Astrocyte (in vitro differentiated cells and primary cell): ENCODE measurements around the gene SERHL2. TPM values are rescaled to one million over a fixed set of nuclear protein-coding genes. Genes with fewer than 3 reads are reported as not detected.

Experiments used
- DNase-seq: peaks from one replicate; pipeline ENCODE4 v3.0.0-alpha.2; 2010; ENCODE audit warnings: low read depth
- FAIRE-seq: peaks from 2 replicates; lab custom pipeline; 2011; peaks lifted over from hg19 to GRCh38; lab: Jason Lieb, UNC
- H2AFZ ChIP-seq: 2 replicates; pipeline ENCODE4 v1.6.0; 2012; ENCODE audit warnings: low read depth, low read length, inconsistent platforms
- H3K27ac ChIP-seq: 2 replicates; pipeline ENCODE4 v1.5.1; 2011; ENCODE audit warnings: low read depth, low read length, inconsistent platforms
- H3K27me3 ChIP-seq: 2 replicates; pipeline ENCODE4 v1.6.0; 2011; ENCODE audit warnings: low read length, inconsistent platforms; ENCODE audit not compliant: insufficient read depth
- H3K36me3 ChIP-seq: 2 replicates; pipeline ENCODE4 v1.5.1; 2011; ENCODE audit warnings: low read length, inconsistent platforms; ENCODE audit not compliant: insufficient read depth
- H3K4me1 ChIP-seq: 2 replicates; pipeline ENCODE4 v1.5.1; 2011; ENCODE audit warnings: low read length, inconsistent platforms; ENCODE audit not compliant: insufficient read depth
- H3K4me2 ChIP-seq: 2 replicates; pipeline ENCODE4 v1.6.0; 2012; ENCODE audit warnings: low read length, inconsistent platforms
- H3K4me3 ChIP-seq: 2 replicates; pipeline ENCODE4 v1.5.1; 2011; ENCODE audit warnings: low read depth, mild to moderate bottlenecking, low read length, inconsistent platforms; ENCODE audit not compliant: insufficient read depth
- H3K79me2 ChIP-seq: 2 replicates; pipeline ENCODE4 v1.6.0; 2012; ENCODE audit warnings: mild to moderate bottlenecking, low read length, inconsistent platforms; ENCODE audit not compliant: insufficient read depth
- H3K9ac ChIP-seq: 2 replicates; pipeline ENCODE4 v1.6.0; 2012; ENCODE audit warnings: mild to moderate bottlenecking, low read length, inconsistent platforms
- H3K9me3 ChIP-seq: 2 replicates; pipeline ENCODE4 v1.5.1; 2012; ENCODE audit warnings: low read depth, mild to moderate bottlenecking, low read length, inconsistent platforms; ENCODE audit not compliant: insufficient read depth
- H4K20me1 ChIP-seq: 2 replicates; pipeline ENCODE4 v1.6.0; 2012; ENCODE audit warnings: low read length, inconsistent platforms; ENCODE audit not compliant: insufficient read depth
- H3K27ac Mint-ChIP-seq: one replicate; pipeline ENCODE4 v1.8.0; 2021; ENCODE audit warnings: mild to moderate bottlenecking, mixed read lengths; ENCODE audit not compliant: unreplicated experiment
- H3K27me3 Mint-ChIP-seq: one replicate; pipeline ENCODE4 v1.8.0; 2021; ENCODE audit warnings: low read depth, mixed read lengths; ENCODE audit not compliant: unreplicated experiment
- H3K36me3 Mint-ChIP-seq: one replicate; pipeline ENCODE4 v1.8.0; 2021; ENCODE audit warnings: low read depth, mixed read lengths; ENCODE audit not compliant: unreplicated experiment
- H3K4me1 Mint-ChIP-seq: one replicate; pipeline ENCODE4 v1.8.0; 2021; ENCODE audit warnings: low read depth, mixed read lengths; ENCODE audit not compliant: unreplicated experiment
- H3K4me3 Mint-ChIP-seq: one replicate; pipeline ENCODE4 v1.8.0; 2021; ENCODE audit warnings: mild to moderate bottlenecking, moderate library complexity, mixed read lengths; ENCODE audit not compliant: unreplicated experiment
- H3K9me3 Mint-ChIP-seq: one replicate; pipeline ENCODE4 v1.8.0; 2021; ENCODE audit warnings: mild to moderate bottlenecking, mixed read lengths; ENCODE audit not compliant: unreplicated experiment
- CTCF ChIP-seq: IDR thresholded peaks from 2 replicates; pipeline ENCODE4 v1.5.1; 2011; ENCODE audit warnings: low read depth, mild to moderate bottlenecking, inconsistent platforms, low read length, moderate library complexity; ENCODE audit not compliant: insufficient read depth
- EZH2 ChIP-seq: IDR thresholded peaks from 2 replicates; pipeline ENCODE4 v1.6.1; 2012; ENCODE audit warnings: mild to moderate bottlenecking, low read length, inconsistent platforms; ENCODE audit not compliant: insufficient read depth
- total RNA-seq: library from RNA; stranded (reverse); gene quantifications from 2 replicates; pipeline ENCODE4 v1.2.1, GENCODE V29; 2021

SERHL2 gene
- total RNA-seq, 1 donor from 2014 or later = 1.2 TPM

GRCh38 chr22:42584364-42584940, 30.7 kb downstream of the SERHL2 start:
- H3K9ac ChIP-seq = no peak overlapping the region
- H3K4me1 ChIP-seq = peaks cover 5% of the 10 kb centered on the region
- peaks cover 11% of the 10 kb centered on the region for H4K20me1 ChIP-seq
- Mint-ChIP-seq H3K9me3 (no peaks in the 10 kb centered on the region), H3K36me3 (peaks cover 8% of the 10 kb centered on the region), H3K4me3 (no peak overlapping the region), H3K27me3 (no peaks in the 10 kb centered on the region), H3K27ac (no peak overlapping the region), H3K4me1 (no peaks in the 10 kb centered on the region)
- TF ChIP-seq CTCF = no peak
- no peak for TF ChIP-seq EZH2
- H3K27me3 ChIP-seq = no peaks in the 10 kb centered on the region
- H3K9me3 ChIP-seq = no peaks in the 10 kb centered on the region
- H3K27ac ChIP-seq = no peak overlapping the region
- FAIRE-seq = no peak
- H3K4me3 ChIP-seq = no peak overlapping the region
- H2AFZ ChIP-seq = no peak overlapping the region
- H3K36me3 ChIP-seq = peaks cover 32% of the 10 kb centered on the region
- no peak for DNase-seq
- no peak overlapping the region for H3K4me2 ChIP-seq
- H3K79me2 ChIP-seq = peaks cover 21% of the 10 kb centered on the region

GRCh38 chr22:42585096-42585495, 31.3 kb downstream of the SERHL2 start:
- no peak overlapping the region for H3K27ac Mint-ChIP-seq
- Histone ChIP-seq H3K27me3 (no peaks in the 10 kb centered on the region), H3K36me3 (peaks cover 33% of the 10 kb centered on the region), H3K4me3 (no peak overlapping the region), H3K9me3 (no peaks in the 10 kb centered on the region), H4K20me1 (peaks cover 11% of the 10 kb centered on the region), H2AFZ (no peak overlapping the region), H3K4me1 (peaks cover 5% of the 10 kb centered on the region), H3K4me2 (no peak overlapping the region), H3K27ac (no peak overlapping the region), H3K79me2 (peaks cover 16% of the 10 kb centered on the region), H3K9ac (no peak overlapping the region)
- H3K4me1 Mint-ChIP-seq = no peaks in the 10 kb centered on the region
- no peaks in the 10 kb centered on the region for H3K27me3 Mint-ChIP-seq
- no peak for DNase-seq
- TF ChIP-seq CTCF (no peak), EZH2 (no peak)
- FAIRE-seq = no peak
- peaks cover 10% of the 10 kb centered on the region for H3K36me3 Mint-ChIP-seq
- H3K9me3 Mint-ChIP-seq = no peaks in the 10 kb centered on the region
- H3K4me3 Mint-ChIP-seq = no peak overlapping the region

- Mint-ChIP-seq H3K27ac (no peak overlapping the region), H3K36me3 (peaks cover 10% of the 10 kb centered on the region), H3K4me3 (no peak overlapping the region), H3K4me1 (no peaks in the 10 kb centered on the region), H3K27me3 (no peaks in the 10 kb centered on the region), H3K9me3 (no peaks in the 10 kb centered on the region)
- Histone ChIP-seq H3K36me3 (peaks cover 44% of the 10 kb centered on the region), H3K4me3 (no peak overlapping the region), H3K27me3 (no peaks in the 10 kb centered on the region), H2AFZ (no peak overlapping the region), H3K79me2 (peaks cover 14% of the 10 kb centered on the region), H3K4me2 (no peak overlapping the region), H3K9ac (no peak overlapping the region), H3K4me1 (peaks cover 5% of the 10 kb centered on the region), H3K27ac (no peak overlapping the region), H3K9me3 (no peaks in the 10 kb centered on the region), H4K20me1 (peaks cover 11% of the 10 kb centered on the region)
- no peak for DNase-seq
- FAIRE-seq = no peak
- TF ChIP-seq EZH2 (no peak), CTCF (no peak)
Observed at GRCh38 chr22:42586381-42586780, 32.6 kb downstream of the SERHL2 start.
